Epithelial cell of esophagus (primary cell): ENCODE results near the gene WWC2.

ENCODE experiments used
- DNase-seq: peaks from one replicate; pipeline ENCODE4 v3.0.0; 2010; ENCODE audit warnings: low read depth
- H3K4me3 ChIP-seq: 2 replicates; pipeline ENCODE4 v1.5.1; 2011; ENCODE audit warnings: mild to moderate bottlenecking, low read length, control low read depth
- CTCF ChIP-seq: IDR thresholded peaks from 2 replicates; pipeline ENCODE4 v1.5.1; 2011; ENCODE audit warnings: low read depth, mild to moderate bottlenecking, low read length, control low read depth, inconsistent platforms; ENCODE audit not compliant: insufficient read depth; ENCODE audit errors: missing control alignments

Gene WWC2

DNA sequence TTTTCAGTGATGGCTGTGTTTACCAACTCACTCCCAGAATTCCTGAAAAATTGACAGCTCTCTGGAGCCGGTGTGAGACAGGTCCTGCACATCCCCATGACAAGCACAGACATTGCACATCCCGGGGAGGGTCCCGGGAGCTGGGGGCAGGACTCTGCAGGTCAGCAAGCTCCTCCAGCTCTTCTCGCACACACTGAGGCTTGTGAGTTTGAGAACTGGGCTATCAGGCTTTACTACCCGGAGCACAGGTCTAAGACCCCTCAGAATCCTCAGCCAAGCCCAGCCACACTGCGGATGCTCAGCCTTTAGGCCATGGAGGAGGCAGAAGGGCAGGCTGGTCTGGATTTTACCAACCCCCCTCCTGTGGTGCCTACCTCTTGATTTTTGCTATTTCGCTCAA lies 228.8 kb downstream of the WWC2 start:
- no peak overlapping the region for H3K4me3 ChIP-seq
- TF ChIP-seq CTCF = no peak
- no peak for DNase-seq

- no peak for DNase-seq
- no peak overlapping the region for H3K4me3 ChIP-seq
- TF ChIP-seq CTCF = no peak
These were observed 229.8 kb downstream of the WWC2 start for GRCh38 chr4:183328832-183329231.

DNA sequence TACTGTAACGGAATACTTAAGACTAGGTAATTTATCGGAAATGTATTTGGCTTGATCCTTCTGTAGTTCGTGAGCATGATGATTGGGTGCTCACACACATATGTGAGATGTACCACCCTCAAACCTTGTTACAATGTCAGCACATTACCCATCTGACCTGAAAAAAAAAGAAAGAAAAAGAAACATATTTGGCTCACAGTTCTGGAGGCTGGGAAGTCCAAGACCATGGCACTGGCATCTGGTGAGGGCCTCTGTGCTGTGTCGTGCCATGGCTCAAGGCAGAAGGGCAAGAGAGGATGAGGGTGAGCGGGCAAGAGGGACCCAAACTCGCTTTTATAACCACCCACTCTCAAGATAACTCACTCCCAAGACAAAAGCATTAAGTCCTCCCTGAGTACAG lies 230.2 kb downstream of the WWC2 start:
- TF ChIP-seq CTCF = no peak
- no peak for DNase-seq
- H3K4me3 ChIP-seq = no peak overlapping the region

DNA sequence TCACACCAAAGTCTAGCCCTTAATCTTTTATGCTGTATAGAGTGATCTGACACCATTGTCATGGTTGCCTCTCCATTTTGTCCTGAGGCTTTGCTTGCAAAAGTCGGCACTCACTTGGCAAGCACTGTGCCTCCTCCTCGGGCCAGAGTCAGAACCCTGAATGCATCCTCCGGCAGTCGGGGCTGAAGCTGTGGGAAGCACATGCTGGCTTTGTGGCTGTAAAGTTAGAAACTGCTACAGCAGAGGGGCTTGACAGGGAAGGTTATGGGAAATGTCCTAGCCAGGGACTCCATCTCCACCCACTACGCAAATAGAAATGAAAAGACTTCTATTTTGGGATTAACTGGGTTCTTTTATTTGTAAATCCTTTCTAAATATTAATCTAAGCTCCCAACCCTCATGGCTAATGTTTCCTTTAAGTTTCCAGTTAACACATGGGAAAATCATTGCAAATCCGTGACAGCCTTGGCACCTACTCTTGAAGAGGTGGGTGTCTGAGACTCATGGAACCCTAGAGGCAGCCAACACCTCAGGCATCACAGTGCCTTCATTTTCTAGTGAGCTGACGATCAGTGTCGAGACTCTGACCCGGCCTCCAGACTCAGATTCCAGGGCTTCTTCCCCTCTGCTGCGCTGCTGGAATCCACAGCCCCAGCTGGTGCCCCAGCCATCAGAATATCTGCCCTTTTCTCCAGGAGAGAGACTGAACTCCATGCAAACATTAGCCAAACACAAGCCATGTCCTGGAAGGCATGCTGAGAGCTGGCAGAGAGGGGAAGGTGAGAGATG lies 231.1 kb downstream of the WWC2 start:
- TF ChIP-seq CTCF = no peak
- no peak for DNase-seq
- no peak overlapping the region for H3K4me3 ChIP-seq

DNA sequence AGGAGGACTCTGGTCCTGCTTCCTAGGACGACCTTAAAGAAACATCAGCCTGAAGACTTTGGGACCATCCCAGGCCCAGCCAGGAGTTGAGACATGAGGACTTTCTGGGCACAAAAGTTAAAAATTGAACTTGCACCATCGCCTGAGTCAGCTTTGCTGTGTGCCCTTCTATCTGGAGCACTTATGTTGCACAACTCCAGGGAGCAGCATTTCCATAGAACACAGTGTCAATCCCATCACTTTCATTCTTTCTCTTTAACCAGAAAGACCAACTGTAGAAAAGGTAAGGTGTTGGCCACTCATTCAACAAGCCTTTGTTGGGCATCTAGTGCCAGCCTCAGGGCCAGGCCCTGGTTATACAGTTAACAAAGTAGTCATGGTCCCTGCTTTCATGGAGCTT lies 231.8 kb downstream of the WWC2 start:
- no peak overlapping the region for H3K4me3 ChIP-seq
- no peak for DNase-seq
- no peak for TF ChIP-seq CTCF

GRCh38 chr4:183332447-183332846 lies 233.4 kb downstream of the WWC2 start:
- no peak for DNase-seq
- no peak for TF ChIP-seq CTCF
- no peak overlapping the region for H3K4me3 ChIP-seq

DNA sequence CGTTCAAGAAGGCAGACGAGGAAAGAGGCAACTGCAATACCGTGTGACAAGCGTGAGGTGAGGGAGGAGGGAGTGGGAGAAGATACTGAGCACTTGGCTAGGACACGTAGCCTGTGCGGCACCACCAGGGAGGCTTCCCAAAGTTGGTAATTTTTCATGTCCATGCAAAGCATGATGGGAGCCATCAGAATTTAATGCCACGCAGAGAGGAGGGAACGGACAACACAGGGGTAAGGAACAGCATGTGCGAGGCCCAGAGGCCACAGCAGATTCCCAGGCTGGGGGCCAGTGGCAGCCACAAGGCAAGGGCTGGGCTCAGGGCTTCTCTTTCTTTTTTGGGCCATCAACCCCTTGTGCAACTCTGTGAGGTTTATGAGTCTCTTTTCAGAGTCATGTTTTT lies 234.1 kb downstream of the WWC2 start:
- TF ChIP-seq CTCF = no peak
- no peak for DNase-seq
- no peak overlapping the region for H3K4me3 ChIP-seq
